Heart left ventricle (tissue), 16 donors: ENCODE measurements around the gene KLHL29. TPM values are rescaled to one million over a fixed set of nuclear protein-coding genes. Genes with fewer than 3 reads are reported as not detected.
"Not testable (repeated sequence)": the region's sequence is repeated elsewhere in the genome, so short reads cannot be mapped to it uniquely, and the experiment has no call there.

Source experiments
- ATAC-seq, 4 donors: fragments of 200-7000 bp; cut with Tn5 transposase; one replicate each; pipeline ENCODE4 v1.9.1; 2020 to 2022; ENCODE audit warnings: moderate library complexity in 4 of 4, mild to moderate bottlenecking in 3 of 4, moderate number of reproducible peaks in 1 of 4
- DNase-seq, 5 donors: peaks; one replicate each; pipeline ENCODE4 v3.0.0-alpha.2; 2020
- H3K27ac ChIP-seq, 12 donors: fragments of 200-600 bp; sonication (generic) in 4 of 12; one replicate each; pipeline versions ENCODE4 v1.5.0 to v1.8.0; 2016 to 2022; ENCODE audit warnings: mild to moderate bottlenecking in 2 of 12
- H3K27me3 ChIP-seq, 9 donors: fragments of 200-600 bp; sonication (generic) in 2 of 9; one replicate each; pipeline versions ENCODE4 v1.5.1 to v1.8.0; 2016 to 2022; ENCODE audit warnings: mild to moderate bottlenecking in 3 of 9
- H3K36me3 ChIP-seq, 9 donors: fragments of 200-600 bp; sonication (generic) in 2 of 9; one replicate each; pipeline versions ENCODE4 v1.5.0 to v1.8.0; 2018 to 2022; ENCODE audit warnings: mild to moderate bottlenecking in 2 of 9
- H3K4me1 ChIP-seq, 12 donors: fragments of 200-600 bp; sonication (generic) in 4 of 12; one replicate each; pipeline versions ENCODE4 v1.5.0 to v1.8.0; 2016 to 2022; ENCODE audit warnings: mild to moderate bottlenecking in 3 of 12
- H3K4me3 ChIP-seq, 12 donors: fragments of 200-600 bp; sonication (generic) in 4 of 12; one replicate each; pipeline versions ENCODE4 v1.5.0 to v1.8.0; 2017 to 2022; ENCODE audit warnings: mild to moderate bottlenecking in 9 of 12, moderate library complexity in 4 of 12
- H3K9me3 ChIP-seq, 12 donors: fragments of 200-600 bp; sonication (generic) in 4 of 12; one replicate each; pipeline versions ENCODE4 v1.5.0 to v1.8.0; 2016 to 2022; ENCODE audit warnings: mild to moderate bottlenecking in 1 of 12
- POLR2A ChIP-seq, 2 donors: fragments of 450-650 bp; IDR thresholded peaks; one replicate each; pipeline ENCODE4 v1.6.1; 2017; ENCODE audit warnings: antibody characterized with exemption in 2 of 2, mild to moderate bottlenecking in 2 of 2, moderate library complexity in 2 of 2
- WGBS, 4 donors: extraction: QIAGEN DNeasy Blood & Tissue Kit in 2 of 4; methylation state at CpG; one replicate each; pipeline versions ENCODE4 v1.1.5 to v1.1.7; 2013 to 2018; 5-methylcytosine and 5-hydroxymethylcytosine counted together
- intact Hi-C, 10 donors: fragments of 100-400 bp; cut with DNase I; formaldehyde crosslinking; loops; one replicate each; pipeline versions ENCODE4 v1.11.1 to v1.14.2; 2022
- polyA plus RNA-seq, 2 donors: library from polyadenylated mRNA; stranded (reverse); fragments of 200-250 nt; gene quantifications; one replicate each; pipeline ENCODE4 v1.2.3, GENCODE V29; 2013
- total RNA-seq, 9 donors: library from RNA; depleted of rRNA in 2 of 9; stranded (reverse); fragments of >200 nt in 2 of 9; fragmentation: NEBNext Ultra II Directional in 3 of 9; extraction: Animal tissue kit (Norgen Biotek cat#: 25700) in 3 of 9; gene quantifications; one replicate each; pipeline versions ENCODE4 v1.1.0 to v1.2.4, GENCODE V29; 2016 to 2023
- TF ChIP-seq, protein P1 (sequence below), 12 donors: fragments of 200-600 bp; sonication (generic) in 4 of 12; IDR thresholded peaks; one replicate each; pipeline versions ENCODE4 v1.5.0 to v1.8.0; 2018 to 2022; ENCODE audit warnings: antibody characterized with exemption in 12 of 12, mild to moderate bottlenecking in 5 of 12
- donor health status: ischemic (EF 13 %, LVEDD 7.1; RV severe dilation, severe dysfunction).
- donor health status: healthy with polysubstance abuse.
- donor health status: DM: no; HTN: yes; CAD: no.
- donor health status: DM: no; HTN: no; CAD: no.
- donor health status: ischemic (EF 25% LVEDD 6.9; RV normal size, moderate dysfunction).
- donor health status: ischemic (EF 25% LVEDD 5.7; RV mildly dilated, moderate dysfunction).
- donor health status: healthy.
- donor health status: DM: yes; HTN: yes; CAD: no.
- donor health status: ischemic (EF 35%, LVEDD 5.7; RV mildly dilated, moderate dysfunction).
- donor health status: nonischemic (EF 11% LVEDD 7.7; RV severe dilation, severe dysfunction).
- donor health status: DM: yes; HTN: yes; CAD: no.
- donor health status: PGD.
- donor health status: ischemic (EF 29% LVEDD 5.4; RV normal size, mild dysfunction).
- donor health status: nonischemic (EF 23%, LVEDD 6.1; RV moderate dilation, normal function).

Gene KLHL29
- total and polyA plus RNA-seq, 11 donors: 0.74 to 2.7 (median 1.1) TPM

DNA sequence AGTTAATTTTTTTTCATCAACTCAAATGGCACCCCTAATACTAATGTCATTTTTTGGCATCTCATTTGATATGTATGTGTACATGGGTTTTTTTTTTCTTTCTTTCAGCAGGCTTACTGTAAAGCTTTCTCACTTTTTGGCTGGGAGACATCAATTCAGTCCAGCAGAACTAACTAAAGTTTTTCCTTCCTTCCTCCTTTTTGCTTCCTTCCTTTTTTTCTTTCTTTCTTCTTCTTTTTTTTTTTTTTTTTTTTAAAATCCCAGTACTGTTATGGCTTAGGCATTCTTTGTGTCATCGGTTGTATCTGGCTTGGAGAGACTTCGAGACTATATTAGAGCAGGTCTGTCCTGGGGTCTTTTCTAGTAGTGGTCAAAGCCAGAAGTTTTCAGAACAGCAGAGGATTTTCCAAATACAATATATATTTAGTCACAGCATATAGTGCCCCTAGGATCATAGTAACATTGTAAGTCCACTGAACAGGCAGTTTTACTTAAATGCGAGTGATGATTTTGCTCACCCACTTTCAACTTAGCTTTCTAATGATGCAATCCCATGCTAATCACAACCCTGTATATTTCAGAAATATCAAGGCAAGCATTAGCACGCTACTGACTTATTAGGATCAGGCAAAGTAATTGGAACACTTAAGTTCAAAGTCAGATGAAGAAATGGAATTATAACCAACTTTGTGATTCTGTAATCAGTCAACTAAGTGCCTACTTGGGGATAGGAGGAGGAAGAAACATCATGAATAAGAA lies 4.0 kb downstream of the KLHL29 start:
- Histone ChIP-seq H3K4me1 (peaks cover 0 to 28% (median 7%) of the 10 kb centered on the region in 12 donors), H3K27me3 (peaks cover 5 to 66% (median 28%) of the 10 kb centered on the region in 9 donors), H3K4me3 (no peak overlapping the region), H3K36me3 (no peaks in the 10 kb centered on the region), H3K9me3 (no peaks in the 10 kb centered on the region), H3K27ac (no peak overlapping the region)
- DNase-seq: no peak
- TF ChIP-seq, protein P1, sequence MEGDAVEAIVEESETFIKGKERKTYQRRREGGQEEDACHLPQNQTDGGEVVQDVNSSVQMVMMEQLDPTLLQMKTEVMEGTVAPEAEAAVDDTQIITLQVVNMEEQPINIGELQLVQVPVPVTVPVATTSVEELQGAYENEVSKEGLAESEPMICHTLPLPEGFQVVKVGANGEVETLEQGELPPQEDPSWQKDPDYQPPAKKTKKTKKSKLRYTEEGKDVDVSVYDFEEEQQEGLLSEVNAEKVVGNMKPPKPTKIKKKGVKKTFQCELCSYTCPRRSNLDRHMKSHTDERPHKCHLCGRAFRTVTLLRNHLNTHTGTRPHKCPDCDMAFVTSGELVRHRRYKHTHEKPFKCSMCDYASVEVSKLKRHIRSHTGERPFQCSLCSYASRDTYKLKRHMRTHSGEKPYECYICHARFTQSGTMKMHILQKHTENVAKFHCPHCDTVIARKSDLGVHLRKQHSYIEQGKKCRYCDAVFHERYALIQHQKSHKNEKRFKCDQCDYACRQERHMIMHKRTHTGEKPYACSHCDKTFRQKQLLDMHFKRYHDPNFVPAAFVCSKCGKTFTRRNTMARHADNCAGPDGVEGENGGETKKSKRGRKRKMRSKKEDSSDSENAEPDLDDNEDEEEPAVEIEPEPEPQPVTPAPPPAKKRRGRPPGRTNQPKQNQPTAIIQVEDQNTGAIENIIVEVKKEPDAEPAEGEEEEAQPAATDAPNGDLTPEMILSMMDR (IDR thresholded peaks at IDR 0.05): no peak
- no peak for TF ChIP-seq POLR2A (IDR thresholded peaks at IDR 0.05)
- no peak for ATAC-seq
- WGBS, 4 donors: 94 to 96% (median 95%) methylated on average over 4 of the region's 4 CpGs
- intact Hi-C loops: loop anchor here in 1 of 10 donors (10.0 kb wide), 1 partner anchor 366 kb away; no protein-coding TSS in a partner anchor

- Histone ChIP-seq H3K27ac (no peak overlapping the region), H3K4me3 (no peak overlapping the region), H3K9me3 (no peaks in the 10 kb centered on the region), H3K27me3 (peaks cover 5 to 61% (median 28%) of the 10 kb centered on the region in 9 donors), H3K36me3 (no peaks in the 10 kb centered on the region), H3K4me1 (peaks cover 0 to 21% (median 6%) of the 10 kb centered on the region in 12 donors)
- TF ChIP-seq, protein P1 (IDR thresholded peaks at IDR 0.05): no peak
- no peak for TF ChIP-seq POLR2A (IDR thresholded peaks at IDR 0.05)
- intact Hi-C loops: no loop called here
- no peak for ATAC-seq
- 80 to 87% (median 83%) methylated on average over 11 of the region's 11 CpGs for WGBS, 4 donors
- DNase-seq: no peak
Measured at GRCh38 chr2:23390152-23390551, 5.2 kb downstream of the KLHL29 start.

GRCh38 chr2:23391237-23391736 lies 6.3 kb downstream of the KLHL29 start:
- intact Hi-C loops, ATAC-seq, H3K27ac ChIP-seq, H3K36me3 ChIP-seq, DNase-seq, H3K9me3 ChIP-seq, H3K4me3 ChIP-seq: not testable (repeated sequence)
- 78 to 87% (median 82%) methylated on average over 10 of the region's 10 CpGs for WGBS, 4 donors
- peaks cover 5 to 52% (median 23%) of the 10 kb centered on the region in 9 donors for H3K27me3 ChIP-seq
- H3K4me1 ChIP-seq: peaks cover 0 to 13% (median 6%) of the 10 kb centered on the region in 12 donors

GRCh38 chr2:23393722-23394121 lies 8.7 kb downstream of the KLHL29 start:
- DNase-seq (no peak), ATAC-seq (no peak)
- no peak overlapping the region for H3K4me3 ChIP-seq
- no peaks in the 10 kb centered on the region for H3K9me3 ChIP-seq
- no peak for TF ChIP-seq POLR2A (IDR thresholded peaks at IDR 0.05)
- TF ChIP-seq, protein P1 (IDR thresholded peaks at IDR 0.05): no peak
- H3K4me1 ChIP-seq: no peaks in the 10 kb centered on the region
- no peak overlapping the region for H3K27ac ChIP-seq
- WGBS, 4 donors: 63 to 77% (median 74%) methylated on average over 8 of the region's 8 CpGs
- intact Hi-C loops: no loop called here
- H3K27me3 ChIP-seq: peaks cover 0 to 32% (median 5%) of the 10 kb centered on the region in 9 donors
- H3K36me3 ChIP-seq: no peaks in the 10 kb centered on the region
